HG02798 (cell line): ENCODE data around the gene KRTAP5-9.
"Not testable (repeated sequence)": the region's sequence is repeated elsewhere in the genome, so short reads cannot be mapped to it uniquely, and the experiment has no call there.

Source experiments
- ATAC-seq: cut with Tn5 transposase; IDR thresholded peaks from one replicate; pipeline ENCODE4 v1.9.1; 2021; ENCODE audit warnings: mild to moderate bottlenecking; ENCODE audit not compliant: unreplicated experiment, poor library complexity

Gene KRTAP5-9, protein sequence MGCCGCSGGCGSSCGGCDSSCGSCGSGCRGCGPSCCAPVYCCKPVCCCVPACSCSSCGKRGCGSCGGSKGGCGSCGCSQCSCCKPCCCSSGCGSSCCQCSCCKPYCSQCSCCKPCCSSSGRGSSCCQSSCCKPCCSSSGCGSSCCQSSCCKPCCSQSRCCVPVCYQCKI

DNA sequence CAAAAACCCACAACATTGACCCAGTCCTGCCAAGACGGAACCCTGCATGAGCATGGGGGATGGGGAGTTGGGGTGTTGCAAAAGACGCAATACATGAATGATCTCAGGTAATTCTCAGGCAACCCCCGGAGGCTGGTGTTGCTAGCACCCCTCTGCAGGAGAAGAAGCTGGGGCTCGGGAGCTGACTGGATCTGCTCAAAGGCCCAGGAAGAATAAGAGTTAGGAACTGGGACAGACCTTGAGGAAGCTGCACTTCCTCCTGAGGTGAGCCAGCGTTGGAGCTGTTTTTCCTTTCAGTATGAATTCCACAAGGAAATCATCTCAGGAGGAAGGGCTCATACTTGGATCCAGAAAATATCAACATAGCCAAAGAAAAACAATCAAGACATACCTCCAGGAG lies at the start of gene KRTAP5-9:
KRTAP5-9 (plus strand) TSS at position 301 of the 400 bp plus-strand sequence. CDS start 238 bp downstream, outside the sequence.
- no peak for ATAC-seq

DNA sequence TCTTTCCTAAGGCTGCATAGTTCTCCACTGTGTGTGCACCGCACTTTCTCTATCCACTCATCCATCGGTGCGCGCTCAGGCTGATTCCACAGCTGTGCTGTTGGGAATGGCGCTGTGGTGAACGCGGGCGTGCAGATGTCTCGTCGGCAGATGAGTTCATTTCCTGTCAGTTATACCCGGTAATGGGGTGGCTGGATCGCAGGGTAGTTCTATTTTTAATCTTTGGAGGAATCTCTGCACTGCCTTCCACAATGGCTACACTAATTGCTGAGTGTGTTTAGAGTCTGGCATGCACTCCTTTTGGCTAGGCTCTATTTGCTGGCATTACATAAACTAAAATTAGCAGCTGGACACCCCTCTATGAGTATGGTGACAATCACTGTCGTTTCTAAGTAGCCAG lies 49.1 kb upstream of the KRTAP5-9 start:
- no peak for ATAC-seq

DNA sequence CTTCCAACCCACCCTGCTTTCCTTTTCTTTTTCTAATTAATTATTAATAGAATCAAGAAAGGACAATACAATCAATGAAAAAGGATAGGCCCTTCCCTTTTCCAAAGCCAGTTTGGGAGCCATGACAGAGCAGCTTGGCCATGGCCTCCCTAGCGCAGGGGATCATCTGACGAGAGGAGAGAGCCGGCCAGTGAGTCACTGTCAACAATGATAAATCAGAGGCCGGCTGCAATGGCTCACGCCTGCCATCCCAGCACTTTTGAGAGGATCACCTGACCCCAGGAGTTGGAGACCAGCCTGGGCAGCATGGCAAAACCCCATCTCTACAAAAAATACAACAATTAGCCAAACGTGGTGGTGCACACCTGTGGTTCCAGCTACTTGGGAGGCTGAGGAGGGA lies 48.7 kb upstream of the KRTAP5-9 start:
- no peak for ATAC-seq

DNA sequence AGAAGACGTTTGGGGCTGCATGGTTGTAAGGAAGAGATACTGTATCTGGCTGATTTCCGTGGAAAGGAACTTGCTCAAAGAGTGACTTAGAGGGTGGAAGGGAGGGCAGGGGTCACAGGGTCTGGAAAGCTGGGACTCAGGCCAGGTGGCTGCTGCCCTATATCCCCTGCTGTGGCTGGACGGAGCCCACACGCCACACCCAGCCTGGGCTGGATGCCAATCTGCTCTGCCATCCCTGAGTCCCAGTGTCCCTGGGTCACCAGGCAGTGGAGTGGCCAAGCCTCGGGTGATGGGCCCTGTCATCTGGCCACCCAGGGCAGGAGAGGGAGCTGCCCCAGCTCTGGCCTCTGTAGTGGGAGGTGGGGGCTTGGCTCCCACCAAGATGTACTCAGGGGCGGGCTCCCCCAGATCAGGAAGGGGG lies 47.6 kb upstream of the KRTAP5-9 start:
- ATAC-seq = no peak

DNA sequence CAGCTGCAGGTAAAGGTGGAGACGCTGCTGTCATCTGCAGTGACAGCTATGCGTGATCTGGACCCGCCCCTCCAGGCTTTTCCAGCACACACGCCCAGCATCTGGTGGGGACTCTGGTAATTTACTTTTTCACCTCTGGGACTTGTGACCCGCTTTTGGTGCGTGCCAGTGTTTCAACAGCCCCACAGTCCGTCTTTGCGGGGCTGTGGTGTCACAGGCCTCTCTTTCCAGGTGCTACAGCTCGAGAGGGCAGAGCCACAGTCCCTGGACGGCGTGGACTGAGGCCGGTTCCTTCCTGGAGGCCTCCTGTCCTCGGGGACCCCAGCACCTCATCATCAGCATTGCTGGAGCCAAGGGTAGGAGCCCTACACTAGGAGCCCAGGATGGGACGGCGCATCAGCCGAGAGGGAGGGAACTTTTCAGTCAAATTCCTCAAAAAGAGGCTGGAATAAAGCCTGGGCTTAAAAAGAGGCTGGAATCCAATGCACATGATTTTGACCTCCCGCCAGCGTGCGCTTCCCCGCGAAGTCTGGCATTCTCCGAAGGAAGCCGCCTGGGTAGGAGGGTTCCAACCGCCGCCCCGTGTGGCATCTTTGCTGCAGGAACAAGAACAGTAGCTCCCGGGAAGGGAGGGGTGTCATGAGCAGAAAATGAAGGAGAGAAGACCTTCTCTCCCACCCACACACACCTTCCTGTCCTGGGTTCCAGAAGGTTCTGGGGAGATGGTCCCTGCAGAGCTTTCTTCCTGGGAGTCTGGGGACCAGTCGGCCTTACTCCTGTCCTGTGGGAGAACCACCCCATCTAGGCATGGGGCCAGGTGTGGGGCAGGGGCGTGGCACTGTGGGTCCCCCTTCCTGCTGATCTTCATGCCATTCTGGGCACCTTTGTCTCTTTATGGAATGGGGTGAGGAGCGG lies 46.9 kb upstream of the KRTAP5-9 start:
- ATAC-seq = no peak

DNA sequence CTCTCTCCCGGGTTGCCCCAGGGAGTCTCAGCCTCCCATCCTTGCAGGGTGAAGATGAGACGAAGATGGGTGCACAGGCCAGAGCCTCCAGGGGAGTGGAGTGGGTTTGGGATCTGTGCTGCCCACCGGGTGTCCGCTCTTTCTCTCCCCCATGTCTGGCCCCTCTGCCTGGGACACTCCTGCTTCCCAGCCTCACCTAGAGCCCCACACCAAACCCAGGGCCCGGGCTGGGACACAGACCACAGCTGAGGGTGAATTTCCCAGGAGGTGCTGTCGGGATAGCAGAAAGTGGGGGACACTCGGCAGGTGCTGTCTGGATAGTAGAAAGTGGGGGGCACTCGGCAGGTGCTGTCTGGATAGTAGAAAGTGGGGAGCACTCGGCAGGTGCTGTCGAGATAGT lies 46.2 kb upstream of the KRTAP5-9 start:
- ATAC-seq = no peak

DNA sequence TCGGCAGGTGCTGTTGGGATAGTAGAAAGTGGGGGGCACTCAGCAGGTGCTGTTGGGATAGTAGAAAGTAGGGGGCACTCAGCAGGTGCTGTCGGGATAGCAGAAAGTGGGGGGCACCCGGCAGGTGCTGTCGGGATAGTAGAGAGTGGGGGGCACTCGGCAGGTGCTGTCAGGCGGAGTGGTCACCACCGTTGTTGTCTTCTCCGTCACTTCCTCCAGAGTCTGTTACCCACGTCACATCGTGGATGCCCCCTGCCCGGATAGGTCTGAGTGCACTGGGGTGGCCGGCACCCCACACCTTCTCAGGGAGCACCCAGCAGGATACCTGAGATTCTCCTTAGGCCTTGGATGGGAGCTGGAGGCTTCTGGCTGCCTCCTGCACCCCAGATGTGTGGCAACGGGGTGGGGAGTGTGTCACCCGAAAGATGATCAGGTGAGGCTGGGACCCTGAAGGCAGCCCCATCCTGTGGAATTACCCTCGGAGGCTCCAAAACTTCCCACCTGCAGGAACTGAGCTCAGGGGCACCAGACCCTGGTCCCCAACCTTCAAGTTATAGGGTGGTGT lies 45.3 kb upstream of the KRTAP5-9 start:
- ATAC-seq = no peak

DNA sequence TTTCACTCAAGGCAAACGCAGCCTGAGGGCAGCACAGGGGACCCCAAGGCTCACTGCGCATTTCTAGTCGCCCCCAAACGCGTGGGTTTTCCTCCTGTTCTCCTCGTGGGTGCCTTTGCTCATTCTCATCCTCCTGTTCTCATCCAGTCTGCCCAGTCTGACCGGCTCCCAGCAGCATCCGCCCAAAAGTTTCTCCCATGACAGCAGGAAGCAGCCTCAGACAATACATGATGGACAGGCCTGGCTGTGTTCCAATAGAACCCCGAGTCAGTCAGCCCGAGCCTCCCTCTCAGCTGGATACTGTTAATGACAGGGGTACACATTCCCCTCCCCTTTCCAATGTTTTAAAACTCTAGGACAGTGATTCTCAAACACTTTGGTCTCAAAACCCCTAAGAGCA lies 43.7 kb upstream of the KRTAP5-9 start:
- ATAC-seq = no peak

DNA sequence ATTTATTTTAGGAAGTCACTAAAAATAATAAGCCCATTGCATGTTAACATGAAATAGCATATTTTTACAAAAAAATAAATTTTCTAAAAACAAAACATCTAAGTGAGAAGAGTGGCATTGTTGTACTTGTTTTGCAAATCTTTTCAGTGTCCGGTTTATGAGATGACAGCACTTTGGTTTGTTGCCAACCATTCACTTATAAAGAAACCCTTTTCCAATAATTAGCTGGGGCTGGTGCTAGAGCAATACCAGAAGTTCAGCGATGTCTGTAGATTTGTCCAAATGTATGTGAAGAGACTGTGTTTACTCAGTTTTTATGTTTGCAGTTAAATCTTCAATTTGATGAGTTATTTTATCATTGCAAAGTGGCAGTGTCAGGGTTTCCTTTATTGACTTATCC lies 43.2 kb upstream of the KRTAP5-9 start:
- no peak for ATAC-seq

DNA sequence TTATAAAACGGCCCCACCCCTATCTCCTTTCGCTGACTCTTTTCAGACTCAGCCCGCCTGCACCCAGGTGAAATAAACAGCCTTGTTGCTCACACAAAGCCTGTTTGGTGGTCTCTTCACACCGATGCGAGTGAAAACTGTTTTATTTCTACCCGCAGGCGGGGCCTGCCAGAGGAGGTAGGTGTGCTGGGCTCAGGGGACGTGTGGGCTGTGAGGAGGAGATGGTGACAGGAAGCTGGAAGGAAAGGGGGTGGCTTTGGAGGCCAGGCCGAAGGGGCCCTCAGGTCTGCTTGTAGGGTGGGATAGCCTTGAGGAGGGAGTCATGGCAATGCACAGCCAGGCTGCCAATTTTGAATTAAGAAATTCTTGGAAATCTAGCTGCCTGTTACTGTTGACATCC lies 42.4 kb upstream of the KRTAP5-9 start:
- no peak for ATAC-seq

DNA sequence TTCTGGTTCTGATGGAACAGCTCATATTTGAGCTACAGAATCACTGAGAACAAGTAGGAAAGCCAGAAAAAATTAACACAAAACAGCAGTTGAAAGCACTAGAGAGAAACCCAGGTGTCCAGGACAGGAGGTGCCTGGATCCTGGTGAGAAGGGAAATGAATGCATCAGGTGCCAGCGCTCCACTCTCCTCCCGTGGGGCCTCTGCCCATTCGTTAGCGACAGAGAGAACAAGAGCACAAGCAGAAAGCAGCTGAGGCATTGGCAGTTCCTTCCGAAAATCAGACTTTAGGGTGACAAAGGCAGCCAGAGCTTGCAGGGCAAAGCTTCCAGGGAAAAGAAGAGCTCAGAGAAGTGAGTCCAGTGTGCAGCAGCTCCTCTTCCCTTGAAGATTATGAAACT lies 41.1 kb upstream of the KRTAP5-9 start:
- no peak for ATAC-seq

DNA sequence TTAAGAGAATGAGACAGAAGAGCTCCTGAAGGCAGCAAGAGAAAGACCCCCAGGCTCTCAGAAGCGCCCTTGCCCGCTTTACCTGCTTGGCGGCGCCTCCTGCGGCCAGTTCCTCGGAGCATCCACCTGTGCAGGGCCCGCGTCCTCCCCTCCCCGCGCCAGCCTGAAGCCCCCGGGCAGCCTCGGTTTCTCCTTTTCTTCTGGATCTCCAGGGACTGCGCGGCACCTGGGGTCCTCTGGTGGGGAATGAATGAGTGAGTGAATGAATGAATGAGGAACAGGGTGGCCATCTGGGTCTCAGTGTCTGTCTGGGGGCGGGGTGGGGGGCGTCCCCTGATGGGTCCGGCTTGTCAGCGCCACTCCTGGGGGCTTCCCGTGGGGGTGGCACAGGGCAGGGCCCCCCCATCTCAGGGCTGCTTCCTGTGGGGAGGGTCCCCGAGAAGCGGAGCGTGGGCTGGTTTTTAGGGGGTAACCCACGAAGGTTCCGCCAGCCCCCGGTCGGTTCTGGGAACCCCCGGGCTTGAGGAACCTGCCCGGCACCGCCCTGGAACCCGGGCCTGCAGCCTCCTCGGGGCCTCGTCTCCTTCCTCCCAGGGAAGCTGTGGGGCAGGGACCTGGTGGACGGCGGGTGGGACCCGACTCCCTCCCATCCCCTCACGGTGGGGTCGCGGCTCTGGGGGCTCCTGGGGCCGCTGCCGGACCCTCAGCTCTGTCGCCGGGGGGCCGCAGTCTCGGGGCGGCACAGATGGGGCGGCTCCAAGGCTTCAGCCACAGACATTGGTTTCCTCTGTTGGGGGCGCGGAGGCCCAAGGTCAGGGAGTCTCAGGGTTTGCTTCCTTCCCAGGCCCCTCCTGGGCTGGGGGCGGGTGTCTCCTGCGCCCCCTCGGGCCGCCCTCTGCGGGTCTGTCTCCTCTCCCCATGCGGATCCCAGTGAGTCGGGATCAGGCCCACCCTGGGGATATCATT lies 29.4 kb upstream of the KRTAP5-9 start:
- ATAC-seq = no peak

DNA sequence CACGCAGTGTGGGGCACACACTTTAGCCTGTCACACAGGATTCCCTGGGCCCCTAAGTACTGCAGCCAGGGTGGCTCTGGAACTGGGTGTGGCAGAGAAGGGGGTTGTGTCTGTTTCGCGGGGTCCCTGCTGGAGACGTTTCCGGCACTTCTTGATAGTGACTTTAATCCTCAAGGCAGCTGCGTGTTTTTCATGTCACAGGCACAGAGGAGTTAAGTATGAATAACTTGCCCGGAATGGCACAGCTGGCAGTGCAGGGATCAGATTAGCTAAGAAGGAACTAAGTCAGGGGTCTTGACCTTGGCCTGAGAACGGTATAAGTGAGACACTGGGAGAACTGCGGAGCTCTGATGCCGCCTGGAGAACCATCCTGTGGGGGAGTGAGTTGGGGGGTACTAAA lies 28.7 kb upstream of the KRTAP5-9 start:
- no peak for ATAC-seq

DNA sequence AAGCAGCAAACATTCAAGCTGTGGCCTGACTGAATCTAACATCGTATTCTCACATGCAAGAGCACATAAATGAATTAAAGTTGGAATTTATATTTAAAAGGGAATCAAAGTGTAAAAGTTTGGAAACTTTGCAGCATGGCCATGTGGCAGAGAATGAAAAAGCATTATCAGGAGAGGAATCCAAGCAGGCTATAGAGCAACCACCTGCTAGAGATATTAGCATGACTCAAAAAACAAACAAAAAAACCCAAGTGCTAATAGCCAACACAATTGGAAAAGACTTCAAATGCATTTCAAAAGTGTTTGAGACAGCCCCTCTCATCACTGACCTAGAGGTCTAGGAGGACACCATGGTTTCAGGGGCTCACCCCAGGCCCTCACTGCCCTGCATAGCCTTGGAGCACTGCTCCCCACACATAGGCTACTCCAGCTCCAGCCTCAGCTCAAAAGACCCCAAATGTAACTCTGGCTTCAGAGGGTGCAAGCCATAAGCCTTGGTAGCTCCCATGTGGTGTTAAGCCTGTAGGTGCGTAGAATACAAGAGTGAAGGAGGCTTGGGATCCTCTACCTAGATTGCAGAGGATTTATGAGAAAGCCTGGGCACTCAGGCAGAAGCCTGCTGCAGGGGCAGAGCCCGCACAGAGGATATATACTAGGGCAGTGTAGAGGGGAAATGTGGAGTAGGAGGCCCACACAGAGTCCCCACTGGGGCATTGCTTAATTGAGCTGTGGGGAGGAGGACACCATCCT lies 22.9 kb upstream of the KRTAP5-9 start:
- no peak for ATAC-seq

DNA sequence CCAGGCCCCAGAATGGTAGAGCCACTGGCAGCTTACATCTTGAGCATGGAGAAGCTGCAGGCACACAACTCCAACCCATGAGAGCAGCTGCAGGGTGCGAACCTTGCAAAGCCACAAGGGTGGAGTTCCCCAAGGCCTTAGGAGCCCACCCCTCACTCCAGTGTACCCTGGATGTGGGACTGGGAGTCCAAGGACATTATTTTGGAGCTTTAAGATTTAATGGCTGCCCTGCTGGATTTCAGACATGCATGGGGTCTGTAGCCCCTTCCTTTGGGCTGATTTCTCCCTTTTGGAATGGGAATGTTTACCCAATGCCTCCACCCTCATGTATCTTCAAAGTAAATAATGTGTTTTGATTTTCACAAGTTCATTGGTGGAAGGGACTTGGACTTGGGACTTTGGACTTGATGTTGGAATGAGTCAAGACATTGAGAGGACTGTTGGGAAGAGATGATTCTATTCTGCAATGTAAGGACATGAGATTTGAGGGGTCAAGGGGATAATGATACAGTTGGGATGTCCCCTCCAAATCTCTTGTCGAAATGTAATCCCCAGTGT lies 22.2 kb upstream of the KRTAP5-9 start:
- ATAC-seq = no peak

DNA sequence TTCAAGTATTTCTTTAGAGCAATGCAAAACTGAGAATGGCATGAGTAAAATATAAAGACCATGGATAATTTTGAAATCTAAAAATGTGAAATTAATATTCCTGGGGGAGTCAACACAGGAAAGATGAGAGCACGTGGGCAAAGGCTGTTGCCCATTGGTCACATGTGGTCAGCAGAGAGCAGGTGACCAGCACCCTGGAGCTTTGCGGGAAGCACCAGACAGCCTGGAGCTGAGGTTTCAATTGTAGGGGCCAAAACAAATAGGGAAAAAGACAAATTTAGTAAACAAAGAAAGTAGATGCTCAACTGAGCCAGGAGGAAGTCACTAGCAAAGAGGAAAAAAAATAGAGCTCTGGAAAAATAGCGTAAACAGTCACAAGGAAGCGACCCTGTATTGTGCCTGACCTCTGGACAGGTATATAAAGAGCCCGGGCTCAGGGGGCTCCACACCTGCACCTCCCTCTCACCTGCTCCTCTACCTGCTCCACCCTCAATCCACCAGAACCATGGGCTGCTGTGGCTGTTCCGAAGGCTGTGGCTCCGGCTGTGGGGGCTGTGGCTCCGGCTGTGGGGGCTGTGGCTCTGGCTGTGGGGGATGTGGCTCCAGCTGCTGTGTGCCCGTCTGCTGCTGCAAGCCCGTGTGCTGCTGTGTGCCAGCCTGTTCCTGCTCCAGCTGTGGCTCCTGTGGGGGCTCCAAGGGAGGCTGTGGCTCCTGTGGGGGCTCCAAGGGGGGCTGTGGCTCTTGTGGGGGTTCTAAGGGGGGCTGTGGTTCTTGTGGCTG lies 21.2 kb upstream of the KRTAP5-9 start, which contains the start of gene KRTAP5-7:
KRTAP5-7 (plus strand) TSS at position 472 of the 780 bp plus-strand sequence; CDS start at position 506, 34 bp downstream.
- ATAC-seq = not testable (repeated sequence)

DNA sequence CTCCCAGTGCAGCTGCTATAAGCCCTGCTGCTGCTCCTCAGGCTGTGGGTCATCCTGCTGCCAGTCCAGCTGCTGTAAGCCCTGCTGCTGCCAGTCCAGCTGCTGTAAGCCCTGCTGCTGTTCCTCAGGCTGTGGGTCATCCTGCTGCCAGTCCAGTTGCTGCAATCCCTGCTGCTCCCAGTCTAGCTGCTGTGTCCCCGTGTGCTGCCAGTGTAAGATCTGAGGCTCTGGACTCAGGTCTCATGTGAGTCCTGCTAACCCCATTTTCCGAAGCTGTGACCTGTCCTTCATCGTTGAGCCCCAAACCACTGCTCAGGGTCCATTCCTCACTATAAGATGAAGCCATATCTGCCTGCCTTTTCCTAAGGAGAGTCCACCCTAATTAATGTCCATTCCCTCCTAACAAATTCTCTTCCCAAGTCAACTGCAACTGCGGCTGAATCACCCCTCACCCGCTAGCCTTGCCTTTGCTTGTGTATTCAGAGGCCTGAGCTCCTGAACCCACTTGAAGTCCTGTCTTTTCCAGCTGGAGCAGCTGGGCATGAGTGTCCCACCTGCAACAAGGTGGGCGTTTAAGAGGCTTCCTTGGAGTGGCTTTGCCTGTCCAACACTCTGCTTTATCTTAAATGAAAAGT lies 20.5 kb upstream of the KRTAP5-9 start:
- no peak for ATAC-seq

DNA sequence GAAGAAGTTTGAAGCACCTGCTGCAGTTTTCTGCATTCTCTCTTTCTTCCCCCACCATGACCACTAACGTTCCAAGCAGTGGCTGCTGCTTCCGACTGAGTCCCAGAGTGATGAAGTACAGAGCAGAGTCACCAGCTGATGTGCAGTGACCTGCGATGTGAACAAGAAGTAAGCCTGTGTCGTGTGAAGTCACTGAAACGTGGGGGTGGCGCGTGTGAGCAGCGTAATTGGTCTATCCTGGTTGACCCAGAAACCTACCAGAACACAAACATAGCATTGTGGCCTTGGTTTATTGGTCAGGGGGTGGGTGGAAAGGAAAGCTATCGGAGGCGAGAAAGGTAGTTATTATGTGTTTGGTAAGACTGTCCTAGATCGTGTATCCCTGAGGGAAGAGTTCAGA lies 17.6 kb upstream of the KRTAP5-9 start:
- ATAC-seq = no peak
